OCI-LY3 (cell line): ENCODE results near the gene RBL2.

Experiments
- CTCF ChIP-seq: fragments of 200-600, 300-600 bp; sonication (generic); IDR thresholded peaks from 2 replicates; pipeline ENCODE4 v1.5.1; 2014; ENCODE audit warnings: antibody characterized with exemption, low read length, low read depth
- EZH2phosphoT487 ChIP-seq: fragments of 200-600 bp; shearing (Covaris generic); IDR thresholded peaks from 2 replicates; pipeline ENCODE4 v1.6.1; 2018; ENCODE audit warnings: antibody characterized with exemption, mixed run types, low read depth

DNA sequence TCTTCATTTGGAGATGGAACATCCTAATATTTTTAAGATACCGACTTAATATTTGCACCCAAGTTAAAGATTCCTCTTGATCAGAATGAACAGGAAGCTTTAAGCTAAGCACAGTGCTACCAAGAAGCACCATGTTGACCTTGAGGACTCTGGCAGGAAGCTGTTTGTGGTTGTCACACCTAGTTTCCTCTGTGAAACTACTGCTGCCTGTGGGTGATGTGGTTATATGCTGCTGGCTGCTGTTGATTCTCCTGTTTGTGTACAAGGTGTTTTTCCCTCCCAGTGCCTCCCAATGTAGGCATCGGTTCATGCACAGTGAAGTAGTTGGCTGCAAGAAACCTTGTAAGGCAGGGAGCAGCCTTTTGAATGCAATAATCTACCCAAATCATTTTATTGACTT lies 23.4 kb downstream of the RBL2 start:
- TF ChIP-seq CTCF (no peak), EZH2phosphoT487 (no peak)
